Activated T-cell treated with anti-CD3 and anti-CD28 coated beads, Interleukin-2, amount 50 U/mL, for 72 hours (primary cell): ENCODE measurements around the gene COPE. TPM values are rescaled to one million over a fixed set of nuclear protein-coding genes. Genes with fewer than 3 reads are reported as not detected.

Experiments
- ATAC-seq, 2 donors: fragments of 150-1000 bp; cut with Tn5 transposase; replicated peaks in 1 of 2; 2 replicates each; pipeline ENCODE4 v1.10.0; 2021; ENCODE audit warnings: moderate library complexity in 2 of 2, mild to moderate bottlenecking in 1 of 2
- DNase-seq, 2 donors: peaks; one replicate each; pipeline ENCODE4 v3.0.0; 2021 to 2022; ENCODE audit warnings: mixed read lengths in 1 of 2
- H3K27ac Mint-ChIP-seq: one replicate; pipeline ENCODE4 v1.8.0; 2022; ENCODE audit warnings: mild to moderate bottlenecking, moderate library complexity, mixed read lengths
- H3K27me3 Mint-ChIP-seq: one replicate; pipeline ENCODE4 v1.8.0; 2022; ENCODE audit warnings: low read depth, mixed read lengths
- H3K36me3 Mint-ChIP-seq, 2 donors: one replicate each; pipeline ENCODE4 v1.8.0; 2022; ENCODE audit warnings: mixed read lengths in 2 of 2, mild to moderate bottlenecking in 1 of 2; ENCODE audit not compliant: insufficient read depth in 2 of 2
- H3K4me1 Mint-ChIP-seq: one replicate; pipeline ENCODE4 v1.8.0; 2022; ENCODE audit warnings: low read depth, mixed read lengths
- H3K4me3 Mint-ChIP-seq, 2 donors: one replicate each; pipeline ENCODE4 v1.8.0; 2022; ENCODE audit warnings: mild to moderate bottlenecking in 2 of 2, mixed read lengths in 2 of 2, moderate library complexity in 2 of 2
- H3K9me3 Mint-ChIP-seq, 2 donors: one replicate each; pipeline ENCODE4 v1.8.0; 2022; ENCODE audit warnings: mixed read lengths in 2 of 2
- total RNA-seq, 2 donors: library from RNA; stranded (reverse); gene quantifications; one replicate each; pipeline ENCODE4 v1.2.3, GENCODE V29; 2022

The COPE gene
- total RNA-seq, 2 donors from 2014 or later, result 191 to 222 TPM

DNA sequence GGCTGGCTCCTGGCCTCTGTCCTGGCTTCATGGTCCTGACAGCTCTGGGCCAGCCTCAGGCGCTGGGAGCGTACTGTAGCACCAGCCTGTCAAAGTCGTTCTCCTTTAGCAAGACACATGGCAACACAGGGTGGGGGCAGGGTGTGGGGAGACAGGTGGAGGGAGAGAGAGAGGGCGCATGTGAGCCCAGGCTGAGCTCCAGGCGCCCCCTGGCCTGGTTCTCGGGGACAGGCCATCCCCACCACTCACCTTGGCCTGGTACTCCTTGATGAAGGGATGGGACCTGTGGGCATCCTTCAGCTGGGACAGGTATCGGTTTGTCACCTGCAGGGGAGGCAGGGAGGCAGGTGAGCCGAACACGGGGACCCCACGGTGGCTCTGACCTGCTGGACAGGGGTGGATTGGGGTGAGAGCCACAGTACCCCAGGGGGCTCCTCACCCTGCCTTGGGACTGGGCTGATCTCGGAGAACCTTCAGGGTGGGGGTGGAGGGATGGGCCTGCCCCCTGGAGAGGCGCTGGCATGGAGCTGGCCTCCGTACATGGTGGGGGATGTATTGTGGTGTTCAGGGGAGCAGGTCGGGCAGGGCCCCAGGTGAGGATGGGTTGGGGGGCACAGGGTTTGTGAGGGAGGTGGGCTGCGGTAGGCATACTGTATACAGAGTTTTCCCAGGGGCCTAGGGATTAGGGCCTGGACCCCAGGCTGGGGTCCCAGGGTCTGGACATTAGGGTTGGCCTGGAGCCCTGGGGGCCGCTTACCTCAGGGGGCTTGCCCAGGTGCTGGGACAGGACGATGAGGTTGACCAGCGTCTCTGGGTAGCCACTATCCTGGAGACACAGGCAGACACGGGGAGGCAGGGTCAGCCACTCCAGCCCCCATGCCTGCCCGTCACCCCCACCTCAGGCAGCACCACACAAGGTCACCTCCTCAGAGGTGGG is 19.3 kb downstream of the COPE start:
- DNase-seq, result no peak
- Mint-ChIP-seq H3K4me1 (peaks cover 11% of the 10 kb centered on the region), H3K4me3 (no peak overlapping the region), H3K36me3 (peaks cover under 1 to 2% of the 10 kb centered on the region in 2 donors), H3K9me3 (no peaks in the 10 kb centered on the region), H3K27me3 (peaks cover 17% of the 10 kb centered on the region), H3K27ac (no peak overlapping the region)
- no peak for ATAC-seq

DNA sequence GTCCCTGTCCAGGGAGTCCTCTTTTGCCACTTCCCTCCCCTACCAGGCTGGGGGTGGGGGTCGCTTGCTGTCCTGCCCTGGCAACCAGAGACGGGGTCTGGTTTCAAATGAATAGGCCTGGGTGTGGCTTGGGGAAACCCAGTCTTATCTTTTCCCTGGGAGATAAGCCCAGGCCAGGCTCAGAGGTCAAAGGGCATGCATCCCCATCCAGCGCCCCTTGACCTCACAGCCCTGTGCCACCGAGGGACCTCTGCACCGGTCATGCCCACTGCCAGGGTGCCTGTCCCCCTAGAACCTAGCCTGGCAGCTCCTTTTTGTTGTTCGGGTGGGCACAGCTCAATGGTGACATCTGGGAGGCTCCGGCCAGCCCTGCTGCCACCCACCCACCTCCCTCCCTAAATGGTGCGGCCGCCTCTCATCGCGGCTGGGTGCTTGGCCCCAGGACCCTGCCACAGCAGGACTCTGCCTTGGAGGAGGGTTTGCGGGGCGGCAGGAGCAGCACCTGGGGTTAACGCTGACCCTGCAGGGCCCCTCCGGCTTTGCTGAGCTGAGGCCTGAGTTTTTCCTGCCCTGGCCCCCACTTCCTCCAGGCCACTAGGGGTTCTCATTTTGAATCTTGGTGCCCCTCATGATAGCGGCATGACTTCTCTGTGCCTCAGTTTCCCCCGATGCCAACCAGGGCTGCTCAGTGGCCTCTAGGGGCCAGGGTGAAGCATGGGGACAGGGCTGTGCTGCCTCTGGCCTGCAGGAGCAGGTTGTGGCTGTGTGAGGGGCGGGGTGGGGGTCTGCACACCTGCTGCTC is 20.4 kb downstream of the COPE start:
- peaks cover 24% of the 10 kb centered on the region for H3K27me3 Mint-ChIP-seq
- peaks cover 11% of the 10 kb centered on the region for H3K4me1 Mint-ChIP-seq
- no peak for ATAC-seq
- H3K9me3 Mint-ChIP-seq, result no peaks in the 10 kb centered on the region
- H3K36me3 Mint-ChIP-seq, result peaks cover 0 to 2% of the 10 kb centered on the region in 2 donors
- no peak overlapping the region for H3K27ac Mint-ChIP-seq
- no peak overlapping the region for H3K4me3 Mint-ChIP-seq
- no peak for DNase-seq

DNA sequence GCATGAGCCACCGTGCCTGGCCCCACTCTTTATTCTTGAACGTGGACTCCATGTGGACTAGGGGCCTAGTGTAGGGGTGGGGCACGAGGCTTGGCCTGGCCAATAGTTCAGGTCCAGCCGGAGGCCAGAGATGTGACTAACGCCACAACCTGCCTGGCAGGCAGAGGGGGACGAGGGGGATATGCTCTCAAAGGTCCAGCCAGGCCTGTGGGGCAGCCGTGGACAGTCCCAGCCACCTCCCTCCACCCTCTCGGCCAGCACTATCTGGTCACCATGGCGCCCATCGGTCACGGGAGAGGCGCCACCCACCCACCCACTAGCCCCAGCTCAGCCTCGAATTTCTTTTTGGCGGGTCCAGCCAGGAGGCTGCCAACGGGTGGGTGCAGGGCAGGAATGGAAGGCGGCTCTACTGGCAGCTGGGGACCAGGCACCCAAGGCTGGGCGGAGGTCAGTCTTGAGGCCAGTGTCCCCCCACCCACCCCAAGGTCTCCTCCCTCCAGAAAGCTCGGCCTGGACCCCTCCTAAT is 21.0 kb downstream of the COPE start:
- DNase-seq (no peak), ATAC-seq (no peak)
- Mint-ChIP-seq H3K4me1 (peaks cover 11% of the 10 kb centered on the region), H3K27me3 (peaks cover 30% of the 10 kb centered on the region), H3K9me3 (no peaks in the 10 kb centered on the region), H3K36me3 (peaks cover 0 to 2% of the 10 kb centered on the region in 2 donors), H3K4me3 (no peak overlapping the region), H3K27ac (no peak overlapping the region)

DNA sequence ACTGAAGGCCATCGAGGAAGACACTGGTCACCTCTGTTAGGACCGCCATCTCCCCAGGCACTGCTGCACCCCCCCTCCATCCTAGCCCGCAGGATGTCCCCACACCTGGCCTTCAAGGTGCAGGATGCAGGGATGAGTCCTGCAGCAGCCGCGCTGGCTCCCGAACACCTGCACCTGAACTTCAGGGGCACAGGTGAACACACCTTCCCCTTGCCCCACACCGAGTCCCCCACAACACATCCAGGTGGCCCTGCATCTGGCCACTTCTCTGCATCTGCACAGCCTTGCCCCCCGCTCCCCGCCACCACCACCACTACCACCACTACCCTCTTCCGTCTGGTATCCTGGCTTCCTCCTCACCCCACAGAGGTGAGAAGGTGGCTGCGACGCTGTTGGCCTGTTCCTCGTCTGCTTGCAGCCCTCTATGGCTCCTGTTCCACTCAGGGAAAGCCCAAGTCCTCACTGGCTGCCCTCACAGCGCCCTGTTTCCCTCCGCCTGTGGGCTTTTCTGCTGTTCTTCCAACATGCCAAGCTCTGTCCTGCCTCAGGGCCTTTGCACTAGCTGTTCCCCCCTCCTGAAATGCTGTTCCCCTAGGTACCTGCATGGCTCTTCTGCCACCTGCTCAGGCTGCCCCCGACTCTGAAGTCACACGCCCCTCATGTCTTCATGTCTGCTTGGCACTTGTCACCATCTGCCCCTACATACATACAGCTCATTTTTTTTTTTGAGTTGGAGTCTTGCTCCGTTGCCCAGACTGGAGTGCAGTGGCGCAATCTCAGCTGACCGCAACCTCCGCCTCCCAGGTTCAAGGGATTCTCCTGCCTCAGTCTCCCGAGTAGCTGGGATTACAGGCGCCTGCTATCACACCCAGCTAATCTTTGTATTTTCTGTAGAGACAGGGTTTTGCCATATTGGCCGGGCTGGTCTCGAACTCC is 21.8 kb downstream of the COPE start:
- DNase-seq (no peak), ATAC-seq (no peak)
- Mint-ChIP-seq H3K9me3 (no peaks in the 10 kb centered on the region), H3K4me1 (peaks cover 11% of the 10 kb centered on the region), H3K27ac (peak overlapping the region; percentile 20), H3K4me3 (peak overlapping the region; percentile 13 to 82), H3K27me3 (peaks cover 33% of the 10 kb centered on the region), H3K36me3 (peaks cover 0 to 2% of the 10 kb centered on the region in 2 donors)

DNA sequence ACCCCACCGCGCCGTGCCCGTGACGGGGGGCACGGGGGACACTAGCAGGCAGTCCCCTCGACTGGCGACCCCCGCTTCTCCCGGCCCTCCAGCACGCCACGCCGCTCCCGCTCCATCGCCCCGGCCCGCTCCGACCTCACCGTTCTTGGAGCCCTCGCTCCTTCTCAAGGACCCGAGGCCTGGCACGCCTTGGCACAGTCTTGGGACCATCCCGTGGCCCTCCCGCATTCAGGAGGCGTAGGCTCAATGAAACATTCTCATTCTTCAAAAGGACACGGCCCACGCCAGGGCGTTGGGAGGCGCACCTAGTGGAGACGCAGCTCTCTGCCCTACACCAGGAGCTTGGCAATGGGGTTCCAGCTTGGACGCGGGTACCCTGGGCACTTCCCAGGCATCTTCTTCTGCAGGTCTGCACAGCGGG is 22.8 kb downstream of the COPE start:
- Mint-ChIP-seq H3K4me1 (peaks cover 11% of the 10 kb centered on the region), H3K36me3 (peaks cover 0 to 2% of the 10 kb centered on the region in 2 donors), H3K27me3 (peaks cover 33% of the 10 kb centered on the region), H3K27ac (no peak overlapping the region), H3K4me3 (peak overlapping the region; percentile 82 to 84), H3K9me3 (no peaks in the 10 kb centered on the region)
- no peak for ATAC-seq
- no peak for DNase-seq

DNA sequence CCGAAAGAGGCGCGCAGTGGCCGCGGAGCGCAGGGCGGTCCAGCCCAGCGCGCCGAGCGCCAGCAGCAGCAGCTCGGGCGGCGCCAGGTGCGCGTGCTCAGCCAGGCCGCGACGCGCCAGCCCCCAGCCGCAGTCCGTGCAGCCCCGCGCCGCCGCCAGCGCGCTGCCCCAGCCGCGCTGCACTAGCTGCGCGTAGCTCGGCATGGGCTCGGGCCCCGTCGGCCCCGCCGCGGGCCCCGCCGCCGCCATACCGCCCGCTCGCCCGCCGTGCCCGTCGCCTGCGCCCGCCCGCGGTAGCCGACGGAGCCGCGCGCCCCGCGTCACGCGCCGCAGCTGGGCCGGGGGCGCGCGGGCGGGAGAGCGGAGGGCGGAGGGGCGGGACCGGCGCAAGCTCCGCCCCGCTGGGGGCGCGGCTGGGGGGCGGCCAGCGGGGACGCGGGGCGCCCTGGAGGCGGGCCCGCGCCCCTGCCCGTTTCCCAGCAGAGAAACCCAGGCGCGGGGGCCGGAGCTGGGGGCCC is 23.3 kb downstream of the COPE start, which contains the start of gene CERS1:
Gene CERS1, minus strand, starts transcription at position 335 of the 518 bp plus-strand sequence. Its CDS starts 86 bp downstream, at position 249.
- H3K4me1 Mint-ChIP-seq, result peaks cover 11% of the 10 kb centered on the region
- DNase-seq, result no peak
- peaks cover 0 to 2% of the 10 kb centered on the region in 2 donors for H3K36me3 Mint-ChIP-seq
- H3K27me3 Mint-ChIP-seq, result peaks cover 33% of the 10 kb centered on the region
- no peaks in the 10 kb centered on the region for H3K9me3 Mint-ChIP-seq
- peak within 1 kb of the TSS; percentile 82 to 84 for H3K4me3 Mint-ChIP-seq
- no peak within 1 kb of the TSS for H3K27ac Mint-ChIP-seq
- ATAC-seq, result peak; percentile 22 to 24

DNA sequence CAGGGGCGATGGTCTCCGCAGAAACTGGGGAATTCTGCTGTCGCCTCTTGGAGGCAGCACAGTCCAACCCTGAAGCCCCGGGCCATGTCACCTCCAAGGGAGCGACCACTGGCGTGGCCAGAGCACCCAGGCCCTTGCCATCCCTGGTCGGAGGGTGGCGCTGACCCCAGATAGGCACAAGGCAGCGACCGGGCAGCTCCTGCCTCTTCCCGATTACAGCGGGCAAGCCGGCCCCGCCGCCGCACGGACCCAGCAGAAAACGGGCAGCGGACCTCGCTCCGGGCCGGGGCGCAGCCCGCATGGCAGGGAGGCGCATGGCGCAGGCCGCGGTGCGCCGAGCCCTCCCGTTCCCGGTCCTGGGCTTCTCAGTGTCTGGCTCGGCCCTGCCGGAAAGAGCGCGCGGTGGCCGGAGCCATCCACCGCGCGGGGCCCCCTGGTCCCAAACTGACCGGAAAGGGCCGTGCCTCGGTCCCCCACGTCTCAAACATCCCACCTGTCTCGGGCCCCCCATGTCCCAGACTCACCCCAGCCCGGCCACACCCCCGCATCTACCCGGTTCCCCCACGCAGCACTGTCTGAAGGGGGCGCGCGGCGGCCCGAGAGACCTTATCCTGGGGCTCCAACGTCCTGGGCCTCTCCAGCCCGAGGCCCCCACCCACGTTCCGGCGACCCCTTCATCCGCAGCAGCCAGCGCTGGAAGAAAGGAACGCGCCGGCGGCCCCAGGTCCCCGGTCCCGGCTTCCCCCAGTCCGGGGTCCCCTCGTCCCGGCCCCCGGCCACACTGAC is 24.0 kb downstream of the COPE start:
- H3K4me3 Mint-ChIP-seq, result peak overlapping the region; percentile 65 to 71
- ATAC-seq (peak; percentile 26 to 29), DNase-seq (peak in 1 of 2 donors; percentile 18)
- H3K9me3 Mint-ChIP-seq, result no peaks in the 10 kb centered on the region
- H3K27me3 Mint-ChIP-seq, result peaks cover 33% of the 10 kb centered on the region
- no peak overlapping the region for H3K27ac Mint-ChIP-seq
- H3K36me3 Mint-ChIP-seq, result peaks cover 0 to 2% of the 10 kb centered on the region in 2 donors
- peaks cover 11% of the 10 kb centered on the region for H3K4me1 Mint-ChIP-seq

DNA sequence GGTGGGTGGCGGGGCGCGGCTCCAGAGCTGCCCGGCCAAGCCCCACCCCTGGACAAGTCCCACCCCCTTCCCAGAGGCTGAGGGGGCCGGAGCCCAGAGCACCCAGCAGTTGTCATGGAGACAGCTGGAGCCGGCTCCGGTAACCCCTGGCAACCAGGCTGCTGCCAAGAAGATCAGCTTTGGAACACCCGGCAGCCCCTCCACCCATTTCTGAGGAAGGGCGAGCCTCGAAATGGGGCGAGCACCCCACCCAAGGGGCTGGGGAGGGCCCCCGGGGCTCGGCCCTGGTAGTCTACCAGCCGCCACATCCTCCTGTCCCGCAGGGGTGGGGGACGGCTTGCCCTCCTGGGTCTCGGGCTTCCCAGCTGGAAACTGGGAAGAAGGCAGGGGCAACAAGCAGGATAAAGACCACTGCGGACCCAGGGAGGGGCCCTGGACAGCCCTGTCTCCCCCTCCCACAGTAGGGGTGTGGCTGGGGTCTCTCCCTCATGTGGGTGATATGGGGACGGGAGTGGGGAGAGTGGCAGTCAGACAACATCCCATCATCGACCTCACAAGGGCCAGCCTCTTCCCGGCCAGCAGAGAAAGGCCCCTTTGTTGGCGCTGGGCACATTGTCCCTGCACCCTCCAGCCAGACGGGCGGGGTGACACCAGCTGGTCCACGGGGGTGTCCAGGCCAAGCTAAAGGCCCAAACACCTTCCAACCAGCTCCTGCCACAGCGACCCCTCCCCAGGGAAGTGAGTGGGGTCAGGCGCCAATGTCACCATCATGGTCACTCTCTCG is 24.7 kb downstream of the COPE start:
- Mint-ChIP-seq H3K27ac (no peak overlapping the region), H3K27me3 (peaks cover 33% of the 10 kb centered on the region), H3K4me3 (no peak overlapping the region), H3K9me3 (no peaks in the 10 kb centered on the region), H3K4me1 (peaks cover 11% of the 10 kb centered on the region), H3K36me3 (peaks cover 0 to 2% of the 10 kb centered on the region in 2 donors)
- DNase-seq (no peak), ATAC-seq (no peak)

DNA sequence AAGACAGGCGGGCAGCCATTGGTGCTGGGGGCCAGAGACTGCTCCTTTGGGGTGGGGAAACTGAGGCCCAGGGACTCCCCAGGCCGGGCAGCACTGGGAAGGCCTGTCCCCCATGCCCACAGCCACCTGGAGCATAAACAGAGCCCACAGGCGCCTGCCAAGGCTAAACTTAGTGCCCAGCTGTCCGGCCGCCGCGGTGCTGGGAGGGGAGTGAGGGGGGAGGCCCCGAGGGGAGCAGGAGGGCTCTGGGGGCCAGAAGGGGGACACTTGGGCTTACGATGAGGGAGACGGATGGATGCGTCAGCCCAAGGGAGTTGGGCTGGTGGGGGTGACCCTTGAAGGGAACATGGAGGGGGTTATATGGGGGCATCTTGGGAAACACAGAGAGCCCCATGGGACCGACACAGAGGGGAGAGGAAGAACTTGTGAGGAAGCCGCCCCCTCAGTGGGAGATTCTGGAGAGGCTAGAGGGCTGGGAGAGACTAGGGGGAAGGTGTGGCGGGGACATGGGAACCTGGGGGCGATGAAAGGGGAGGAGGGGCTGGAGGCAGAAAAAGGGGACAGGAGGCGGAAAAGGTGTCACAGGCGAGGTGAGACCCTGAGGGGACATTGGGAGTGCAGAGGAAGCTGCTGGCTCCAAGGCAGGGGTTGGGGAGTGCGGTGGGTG is 25.5 kb downstream of the COPE start:
- Mint-ChIP-seq H3K36me3 (peaks cover 0 to 2% of the 10 kb centered on the region in 2 donors), H3K4me1 (peaks cover 11% of the 10 kb centered on the region), H3K27ac (no peak overlapping the region), H3K9me3 (no peaks in the 10 kb centered on the region), H3K4me3 (no peak overlapping the region), H3K27me3 (peaks cover 33% of the 10 kb centered on the region)
- ATAC-seq (no peak), DNase-seq (no peak)

DNA sequence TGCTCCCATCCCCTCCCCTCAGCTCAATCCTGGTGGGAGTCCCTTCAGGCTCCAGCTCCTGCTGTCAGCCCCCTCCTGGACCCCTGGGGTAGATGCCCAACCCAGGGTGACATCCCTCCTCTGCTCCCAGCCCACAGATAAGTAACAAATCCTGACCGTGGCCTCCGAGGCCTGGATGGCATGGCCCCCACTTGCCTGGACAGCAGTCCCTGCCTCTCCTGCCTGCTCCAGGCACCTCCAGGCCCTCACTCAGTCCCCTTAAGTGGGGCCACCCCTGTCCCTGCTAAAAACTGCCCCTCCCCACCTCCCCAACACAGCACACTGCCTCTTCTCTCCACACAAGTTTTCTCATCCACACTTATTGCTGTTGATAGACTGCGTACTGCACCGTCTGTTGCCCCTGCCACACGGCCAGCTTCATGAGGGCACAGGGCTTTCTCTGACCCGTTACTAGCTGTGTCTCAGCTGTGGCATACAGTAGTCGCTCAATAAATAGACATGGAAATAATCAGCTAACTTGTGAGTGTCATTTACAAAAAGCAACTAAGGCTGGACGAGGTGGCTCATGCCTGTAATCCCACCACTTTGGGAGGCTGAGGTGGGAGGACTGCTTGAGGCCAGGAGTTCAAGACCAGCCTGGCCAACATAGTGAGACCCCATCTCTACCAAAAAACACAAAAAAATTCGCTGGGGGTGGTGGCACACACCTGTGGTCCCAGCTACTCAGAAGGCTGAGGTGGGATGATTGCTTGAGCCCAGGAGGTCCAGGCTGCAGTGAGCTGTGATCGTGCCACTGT is 29.0 kb downstream of the COPE start:
- Mint-ChIP-seq H3K9me3 (no peaks in the 10 kb centered on the region), H3K4me1 (no peaks in the 10 kb centered on the region), H3K27me3 (peaks cover 22% of the 10 kb centered on the region), H3K4me3 (no peak overlapping the region), H3K36me3 (no peaks in the 10 kb centered on the region), H3K27ac (no peak overlapping the region)
- DNase-seq, result no peak
- no peak for ATAC-seq
